Smooth muscle cell (in vitro differentiated cells): ENCODE results near the gene SNPH. TPM values are rescaled to one million over a fixed set of nuclear protein-coding genes. Genes with fewer than 3 reads are reported as not detected.

Experiments
- DNase-seq: peaks from one replicate; lab custom pipeline; 2025; ENCODE audit not compliant: unreplicated experiment; lab: John Stamatoyannopoulos, UW
- H2AFZ ChIP-seq: fragments of 200-600 bp; sonication (generic); 2 replicates; pipeline ENCODE4 v1.6.0; 2016; ENCODE audit warnings: antibody characterized with exemption, low read depth, mild to moderate bottlenecking
- H3F3A ChIP-seq: fragments of 200-600 bp; sonication (generic); 2 replicates; pipeline ENCODE4 v1.6.0; 2017; ENCODE audit warnings: antibody characterized with exemption, low read depth
- H3K27ac ChIP-seq: fragments of 200-600 bp; sonication (generic); 2 replicates; pipeline ENCODE4 v1.5.1; 2016; ENCODE audit warnings: low read depth, mild to moderate bottlenecking
- H3K27me3 ChIP-seq: fragments of 200-600 bp; sonication (generic); 2 replicates; pipeline ENCODE4 v1.6.1; 2016; ENCODE audit warnings: low read depth, mild to moderate bottlenecking
- H3K36me3 ChIP-seq: fragments of 200-600 bp; sonication (generic); 2 replicates; pipeline ENCODE4 v1.5.1; 2016; ENCODE audit warnings: low read depth
- H3K4me1 ChIP-seq: fragments of 200-600 bp; sonication (generic); 2 replicates; pipeline ENCODE4 v1.5.1; 2016; ENCODE audit warnings: low read depth
- H3K4me2 ChIP-seq: fragments of 200-600 bp; sonication (generic); 2 replicates; pipeline ENCODE4 v1.6.0; 2016; ENCODE audit warnings: mild to moderate bottlenecking
- H3K4me3 ChIP-seq: fragments of 200-600 bp; sonication (generic); 2 replicates; pipeline ENCODE4 v1.5.1; 2016; ENCODE audit warnings: mild to moderate bottlenecking
- H3K79me2 ChIP-seq: fragments of 200-600 bp; sonication (generic); 2 replicates; pipeline ENCODE4 v1.6.0; 2016; ENCODE audit warnings: low read depth, mild to moderate bottlenecking
- H3K9ac ChIP-seq: fragments of 200-600 bp; sonication (generic); 2 replicates; pipeline ENCODE4 v1.6.0; 2016; ENCODE audit warnings: low read depth
- H3K9me3 ChIP-seq: fragments of 200-600 bp; sonication (generic); replicated peaks from 2 replicates; pipeline ENCODE4 v1.5.1; 2016; ENCODE audit warnings: low read depth
- H4K20me1 ChIP-seq: fragments of 200-600 bp; sonication (generic); 2 replicates; pipeline ENCODE4 v1.6.0; 2016; ENCODE audit warnings: low read depth
- WGBS: methylation state at CpG from one replicate; pipeline ENCODE4 v1.1.7; 2016; ENCODE audit warnings: low lambda C conversion rate; 5-methylcytosine and 5-hydroxymethylcytosine counted together
- polyA plus RNA-seq: library from polyadenylated mRNA; unstranded; fragments of >200 nt; fragmentation: Nextera tagmentation; extraction: Ambion mirVana; gene quantifications from 2 replicates; pipeline ENCODE4 v1.2.1, GENCODE V29; 2016
- total RNA-seq: library from RNA; depleted of rRNA; stranded (reverse); fragments of >200 nt; gene quantifications from 2 replicates; pipeline ENCODE4 v1.2.3, GENCODE V29; 2014
- TF ChIP-seq, protein P1 (sequence below): fragments of 200-600 bp; sonication (generic); IDR thresholded peaks from 2 replicates; pipeline ENCODE4 v1.5.1; 2017; ENCODE audit warnings: borderline replicate concordance, mild to moderate bottlenecking, antibody characterized with exemption; ENCODE audit not compliant: insufficient read depth, poor library complexity, severe bottlenecking

Gene SNPH
- total and polyA plus RNA-seq, 2 experiments from 2014 or later, result 3.0 to 3.1 TPM

GRCh38 chr20:1275919-1276318 is 9.8 kb downstream of the SNPH start:
- Histone ChIP-seq H3K36me3 (no peaks in the 10 kb centered on the region), H3K4me3 (no peak overlapping the region), H3K9me3 (no peaks in the 10 kb centered on the region), H3K4me1 (no peaks in the 10 kb centered on the region), H3K79me2 (no peaks in the 10 kb centered on the region), H3K27ac (no peak overlapping the region), H3K4me2 (no peak overlapping the region), H2AFZ (no peak overlapping the region), H4K20me1 (no peaks in the 10 kb centered on the region), H3F3A (no peaks in the 10 kb centered on the region), H3K9ac (no peak overlapping the region), H3K27me3 (no peaks in the 10 kb centered on the region)
- TF ChIP-seq, protein P1, sequence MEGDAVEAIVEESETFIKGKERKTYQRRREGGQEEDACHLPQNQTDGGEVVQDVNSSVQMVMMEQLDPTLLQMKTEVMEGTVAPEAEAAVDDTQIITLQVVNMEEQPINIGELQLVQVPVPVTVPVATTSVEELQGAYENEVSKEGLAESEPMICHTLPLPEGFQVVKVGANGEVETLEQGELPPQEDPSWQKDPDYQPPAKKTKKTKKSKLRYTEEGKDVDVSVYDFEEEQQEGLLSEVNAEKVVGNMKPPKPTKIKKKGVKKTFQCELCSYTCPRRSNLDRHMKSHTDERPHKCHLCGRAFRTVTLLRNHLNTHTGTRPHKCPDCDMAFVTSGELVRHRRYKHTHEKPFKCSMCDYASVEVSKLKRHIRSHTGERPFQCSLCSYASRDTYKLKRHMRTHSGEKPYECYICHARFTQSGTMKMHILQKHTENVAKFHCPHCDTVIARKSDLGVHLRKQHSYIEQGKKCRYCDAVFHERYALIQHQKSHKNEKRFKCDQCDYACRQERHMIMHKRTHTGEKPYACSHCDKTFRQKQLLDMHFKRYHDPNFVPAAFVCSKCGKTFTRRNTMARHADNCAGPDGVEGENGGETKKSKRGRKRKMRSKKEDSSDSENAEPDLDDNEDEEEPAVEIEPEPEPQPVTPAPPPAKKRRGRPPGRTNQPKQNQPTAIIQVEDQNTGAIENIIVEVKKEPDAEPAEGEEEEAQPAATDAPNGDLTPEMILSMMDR, result no peak
- DNase-seq, result no peak
- 89% methylated on average over 2 of the region's 2 CpGs for WGBS

- DNase-seq, result no peak
- no peak overlapping the region for H3K4me3 ChIP-seq
Observed at GRCh38 chr20:1277529-1278322, 11.6 kb downstream of the SNPH start.

DNA sequence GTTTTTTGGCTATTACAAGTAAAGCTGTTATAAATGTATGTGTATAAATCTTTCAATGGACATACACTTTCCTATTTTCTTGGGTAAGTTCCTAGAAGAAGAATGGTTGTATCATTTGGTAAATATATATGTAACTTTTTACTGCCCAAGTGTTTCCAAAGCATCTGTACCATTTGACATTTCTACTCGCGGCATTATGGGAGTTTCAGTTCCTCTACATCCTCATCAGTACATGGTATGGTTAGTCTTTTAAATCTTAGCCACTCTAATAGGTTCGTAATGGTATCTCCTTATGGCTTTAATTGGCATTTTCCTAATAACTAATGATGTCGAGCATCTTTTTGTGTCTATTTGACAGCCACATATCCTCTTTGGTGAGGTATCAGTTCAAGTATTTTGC is 12.9 kb downstream of the SNPH start:
- 97% methylated on average over 4 of the region's 4 CpGs for WGBS

More at GRCh38 chr20:1277529-1278322, 11.6 kb downstream of the SNPH start:
- H3K27me3 ChIP-seq, result no peaks in the 10 kb centered on the region
- 99% methylated on average over 8 of the region's 8 CpGs for WGBS
- no peak overlapping the region for H3K27ac ChIP-seq
- no peak overlapping the region for H2AFZ ChIP-seq
- TF ChIP-seq, protein P1, result no peak
- no peaks in the 10 kb centered on the region for H4K20me1 ChIP-seq
- H3K4me2 ChIP-seq, result no peak overlapping the region
- no peaks in the 10 kb centered on the region for H3K79me2 ChIP-seq
- H3K9ac ChIP-seq, result no peak overlapping the region
- H3K4me1 ChIP-seq, result peaks cover 1% of the 10 kb centered on the region
- no peaks in the 10 kb centered on the region for H3K9me3 ChIP-seq
- no peaks in the 10 kb centered on the region for H3F3A ChIP-seq
- no peaks in the 10 kb centered on the region for H3K36me3 ChIP-seq

More for the DNA sequence above, 12.9 kb downstream of the SNPH start:
- no peak overlapping the region for H3K4me3 ChIP-seq
- H3K36me3 ChIP-seq, result no peaks in the 10 kb centered on the region
- H3K4me2 ChIP-seq, result no peak overlapping the region
- TF ChIP-seq, protein P1, result no peak
- no peaks in the 10 kb centered on the region for H3K79me2 ChIP-seq
- H2AFZ ChIP-seq, result no peak overlapping the region
- no peaks in the 10 kb centered on the region for H4K20me1 ChIP-seq
- no peak overlapping the region for H3K9ac ChIP-seq
- H3K4me1 ChIP-seq, result peaks cover 7% of the 10 kb centered on the region
- no peaks in the 10 kb centered on the region for H3K9me3 ChIP-seq
- H3F3A ChIP-seq, result no peaks in the 10 kb centered on the region
- H3K27me3 ChIP-seq, result no peaks in the 10 kb centered on the region
- no peak for DNase-seq
- no peak overlapping the region for H3K27ac ChIP-seq
